DOHH2 (cell line): ENCODE measurements around the gene CFTR.

Experiments
- CTCF ChIP-seq: fragments of 200-600 bp; sonication (generic); IDR thresholded peaks from one replicate; pipeline ENCODE4 v1.5.1; 2014; ENCODE audit warnings: antibody characterized with exemption, mild to moderate bottlenecking, low read depth, low read length; ENCODE audit not compliant: poor library complexity, severe bottlenecking
- EZH2phosphoT487 ChIP-seq: fragments of 200-600 bp; sonication (generic); IDR thresholded peaks from 2 replicates; pipeline ENCODE4 v1.6.1; 2017; ENCODE audit warnings: borderline replicate concordance, mild to moderate bottlenecking, antibody characterized with exemption, low read length, moderate library complexity, mixed read lengths

GRCh38 chr7:117479225-117480054 lies at the start of gene CFTR:
- TF ChIP-seq EZH2phosphoT487 (no peak), CTCF (no peak)
